HG03095 (cell line): ENCODE measurements around the gene FIS1.
"Not testable (repeated sequence)": the region's sequence is repeated elsewhere in the genome, so short reads cannot be mapped to it uniquely, and the experiment has no call there.

ENCODE experiments used
- ATAC-seq: cut with Tn5 transposase; IDR thresholded peaks from one replicate; pipeline ENCODE4 v1.9.1; 2021; ENCODE audit warnings: moderate library complexity; ENCODE audit not compliant: unreplicated experiment

FIS1 gene

DNA sequence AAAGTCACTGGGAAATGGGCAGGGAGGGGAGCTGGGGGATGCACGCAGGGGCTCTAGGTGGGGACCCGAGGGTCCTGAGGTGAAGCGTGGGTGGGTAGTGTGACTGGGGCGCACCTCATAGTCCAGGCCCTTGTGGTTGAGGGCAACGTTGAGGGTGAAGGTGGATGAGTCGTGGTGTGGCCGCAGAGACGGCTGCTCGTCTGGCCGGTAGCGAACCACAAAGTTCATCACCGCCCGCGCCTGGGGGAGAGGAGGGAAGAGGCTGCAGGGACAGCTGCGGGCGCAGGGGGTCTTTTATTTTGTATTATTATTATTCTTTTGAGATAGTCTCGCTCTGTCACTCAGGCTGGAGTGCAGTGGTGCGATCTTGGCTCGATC, 38.2 kb downstream of the FIS1 start:
- ATAC-seq, result no peak

DNA sequence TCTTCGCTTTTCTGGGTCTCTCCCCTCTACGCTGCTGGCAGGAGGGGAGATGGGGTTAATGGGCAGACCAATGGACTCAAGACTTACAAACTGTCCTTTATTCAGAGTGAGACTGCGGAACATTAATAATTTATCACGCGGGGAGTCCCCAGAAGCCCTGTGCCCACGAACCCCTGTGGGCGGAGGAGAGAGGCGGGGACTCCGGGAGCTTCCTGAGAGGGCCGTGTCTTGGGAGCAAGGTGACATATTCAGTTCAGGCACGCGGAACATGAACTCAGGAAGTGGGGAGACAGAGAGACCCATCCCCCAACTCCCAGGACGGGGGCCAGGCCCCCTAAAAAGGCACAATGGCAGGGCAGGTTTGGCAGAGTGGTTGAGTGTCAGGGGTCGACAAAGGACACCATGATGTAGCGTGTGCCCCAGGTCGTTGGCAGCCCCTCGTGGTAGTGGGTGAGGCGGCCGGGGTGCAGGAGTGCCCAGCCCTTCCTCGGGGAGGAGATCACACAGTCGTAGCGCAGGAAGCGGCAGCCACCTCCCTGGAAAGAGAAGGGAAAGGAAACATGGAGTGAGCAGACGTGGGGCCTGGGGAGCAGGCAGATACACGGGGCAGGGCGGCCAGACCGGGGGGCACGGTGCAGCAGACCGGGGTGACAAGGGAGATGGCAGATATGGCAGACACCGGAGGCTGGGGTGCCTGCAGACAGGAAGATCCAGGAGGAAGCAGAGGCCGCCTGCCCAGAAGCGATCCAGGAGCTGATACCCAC, 38.8 kb downstream of the FIS1 start:
- no peak for ATAC-seq

DNA sequence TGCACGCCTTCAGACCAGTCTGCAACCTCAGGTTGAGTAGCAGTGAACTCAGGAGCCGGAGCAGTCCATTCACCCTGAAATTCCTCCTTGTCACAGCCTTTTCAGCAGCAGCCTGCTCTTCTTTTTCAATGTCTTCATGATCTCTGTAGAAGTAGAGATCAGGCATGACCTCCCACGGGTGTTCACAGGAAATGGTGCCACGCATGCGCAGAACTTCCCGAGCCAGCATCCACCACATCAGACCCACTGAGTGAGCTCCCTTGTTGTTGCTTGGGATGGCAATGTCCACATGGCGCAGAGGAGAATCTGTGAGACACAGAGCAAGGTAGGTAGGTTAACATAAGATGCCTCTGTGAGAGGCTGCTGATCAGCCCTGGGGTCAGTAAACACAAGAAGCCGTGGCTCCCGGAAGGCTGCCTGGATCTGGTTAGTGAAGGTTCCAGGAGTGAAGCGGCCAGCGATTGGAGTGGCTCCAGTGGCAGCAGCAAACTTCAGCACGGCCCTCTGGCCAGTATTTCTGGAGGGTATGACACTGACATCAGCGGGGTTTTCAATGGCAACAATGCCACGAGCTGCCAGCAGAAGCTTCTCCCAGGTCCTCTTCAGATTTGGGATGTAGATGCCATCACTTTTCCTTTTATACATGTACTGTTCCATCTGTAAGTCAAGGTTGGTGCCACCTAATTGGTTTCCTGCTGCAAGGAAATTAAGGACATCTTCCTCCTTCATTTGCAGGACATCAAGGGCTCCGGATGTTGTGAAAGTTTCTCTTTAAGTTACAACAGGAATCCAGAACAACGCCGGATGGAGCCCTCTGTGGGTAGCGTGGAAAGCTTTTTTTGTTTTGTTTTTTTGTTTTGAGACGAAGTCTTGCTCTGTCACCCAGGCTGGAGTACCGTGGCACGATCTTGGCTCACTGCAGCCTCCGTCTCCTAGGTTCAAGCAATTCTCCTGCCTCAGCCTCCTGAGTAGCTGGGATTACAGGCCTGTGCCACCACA, 40.8 kb downstream of the FIS1 start:
- not testable (repeated sequence) for ATAC-seq

DNA sequence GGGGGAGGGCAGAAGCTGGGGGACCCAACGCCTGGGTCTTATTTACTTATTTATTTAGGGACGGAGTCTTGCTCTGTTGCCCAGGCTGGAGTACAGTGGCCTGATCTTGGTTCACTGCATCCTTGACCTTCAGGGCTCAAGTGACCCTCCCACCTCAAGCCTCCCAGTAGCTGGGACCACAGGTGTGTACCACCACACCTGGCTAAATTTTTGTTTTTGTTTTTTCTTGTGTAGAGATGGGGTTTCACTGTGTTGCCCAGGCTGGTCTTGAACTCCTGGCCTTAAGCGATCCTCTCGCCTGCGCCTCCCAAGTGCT, 42.3 kb downstream of the FIS1 start:
- ATAC-seq, result no peak

DNA sequence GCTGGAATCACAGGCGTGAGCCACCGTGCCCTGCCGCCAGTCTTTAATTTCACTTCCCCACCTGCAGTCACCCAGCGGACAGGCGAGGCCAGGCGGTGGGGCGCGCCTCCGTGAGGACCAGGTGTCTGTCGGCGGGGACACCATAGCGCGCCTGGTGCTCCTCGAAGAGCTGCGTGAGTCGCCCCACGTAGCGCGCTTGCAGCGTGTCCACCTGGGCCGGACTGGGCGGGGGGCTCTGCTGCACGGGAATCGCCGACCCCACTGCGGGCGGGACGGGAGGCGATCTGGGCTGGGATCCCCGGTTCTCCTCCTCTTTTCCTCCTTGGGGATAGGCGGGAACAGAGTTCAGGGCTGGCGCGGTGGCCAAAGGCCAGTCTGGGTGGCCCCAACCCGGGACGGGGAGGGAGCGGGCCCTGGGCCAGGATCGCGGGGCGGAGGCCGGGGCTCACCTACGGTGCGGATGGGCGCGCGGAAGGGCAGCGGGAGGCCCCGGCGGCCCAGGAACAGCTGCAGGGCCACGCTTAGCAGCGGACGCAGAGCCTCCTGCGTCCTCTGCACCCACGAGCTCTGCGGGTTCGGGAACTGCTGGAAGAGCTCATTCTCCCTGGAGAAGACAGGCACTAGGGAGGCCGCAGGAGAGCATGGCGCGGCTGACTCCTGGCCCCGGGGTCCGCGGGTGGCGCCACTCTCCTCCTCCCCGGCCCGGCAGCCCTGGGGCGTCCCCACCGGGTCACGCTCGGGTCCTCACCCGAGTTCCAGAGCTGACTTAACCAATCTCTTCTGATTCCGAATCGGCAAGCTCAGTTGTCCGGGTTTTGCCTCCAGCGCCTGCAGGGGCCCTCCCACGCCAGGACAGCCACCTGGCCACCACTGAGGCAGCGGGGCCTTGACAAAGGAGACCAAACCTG, 42.9 kb downstream of the FIS1 start:
- no peak for ATAC-seq

DNA sequence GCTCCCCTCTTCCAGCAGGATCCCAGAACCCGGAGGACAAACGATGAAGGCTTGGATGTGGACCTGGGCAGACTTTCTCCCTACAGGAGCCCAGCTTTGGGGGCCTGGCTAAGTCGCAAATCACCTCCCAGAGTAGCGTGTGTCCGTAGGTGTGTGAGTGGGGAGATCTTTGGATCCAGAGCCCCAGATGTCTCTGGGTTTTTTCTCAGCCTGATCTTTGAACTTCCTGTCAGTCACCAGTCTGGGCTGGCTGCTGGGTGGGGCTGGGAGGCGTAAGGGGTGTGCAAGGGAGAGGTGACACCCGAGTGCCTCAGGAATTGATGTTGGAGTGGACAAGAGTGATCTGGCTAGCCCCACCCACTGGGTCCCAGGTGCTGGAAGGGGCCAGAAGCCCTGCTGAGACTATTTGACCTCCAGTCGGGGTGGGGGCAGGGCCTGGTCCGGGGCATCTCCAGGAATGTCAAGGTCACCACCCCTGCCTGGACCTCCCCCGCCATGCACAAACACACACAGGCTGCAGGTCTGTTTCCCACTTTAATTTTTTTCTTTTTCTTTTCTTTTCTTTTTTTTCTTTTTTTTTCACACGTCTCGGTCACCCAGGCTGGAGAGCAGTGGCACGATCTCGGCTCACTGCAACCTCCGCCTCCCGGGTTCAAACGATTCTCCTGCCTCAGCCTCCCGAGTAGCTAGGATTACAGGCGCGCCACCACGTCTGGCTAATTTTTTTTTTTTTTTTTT, 43.9 kb downstream of the FIS1 start, which contains the start of gene MOGAT3:
TSS of gene MOGAT3 (minus strand) at position 175 of the 738 bp plus-strand sequence. CDS start 182 bp downstream, outside the sequence.
- ATAC-seq, result no peak

DNA sequence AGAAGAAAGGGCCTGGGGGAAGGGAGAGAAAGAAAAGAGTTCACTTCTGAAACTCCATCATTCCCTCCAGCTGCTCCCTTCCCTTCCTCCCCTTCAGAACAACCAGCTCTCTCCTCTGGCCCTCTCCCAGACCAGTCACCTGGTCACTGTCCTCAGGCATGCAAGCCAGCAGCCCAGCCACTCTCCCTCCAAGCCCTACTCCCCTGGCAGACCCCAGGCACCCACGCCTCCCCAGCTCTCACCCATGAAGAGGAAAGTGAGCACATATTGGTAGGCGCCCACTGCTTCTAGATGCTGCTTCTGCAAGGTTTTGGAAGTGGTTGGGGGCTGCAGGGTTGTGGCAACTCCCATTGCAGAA, 44.4 kb downstream of the FIS1 start:
- no peak for ATAC-seq

DNA sequence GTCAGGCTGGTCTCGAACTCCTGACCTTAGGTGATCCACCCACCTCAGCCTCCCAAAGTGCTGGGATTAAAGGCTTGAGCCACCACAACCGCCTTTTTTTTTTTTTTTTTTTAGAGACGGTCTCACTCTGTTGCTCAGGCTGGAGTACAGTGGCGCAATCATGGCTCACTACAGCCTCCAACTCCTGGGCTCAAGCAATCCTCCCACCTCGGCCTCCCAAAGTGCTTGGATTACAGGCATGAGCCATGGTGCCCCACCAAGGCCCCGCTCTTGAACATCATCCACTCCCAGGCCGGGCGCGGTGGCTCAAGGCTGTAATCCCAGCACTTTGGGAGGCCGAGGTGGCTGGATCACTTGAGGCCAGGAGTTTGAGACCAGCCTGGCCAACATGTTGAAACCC, 45.4 kb downstream of the FIS1 start:
- not testable (repeated sequence) for ATAC-seq

DNA sequence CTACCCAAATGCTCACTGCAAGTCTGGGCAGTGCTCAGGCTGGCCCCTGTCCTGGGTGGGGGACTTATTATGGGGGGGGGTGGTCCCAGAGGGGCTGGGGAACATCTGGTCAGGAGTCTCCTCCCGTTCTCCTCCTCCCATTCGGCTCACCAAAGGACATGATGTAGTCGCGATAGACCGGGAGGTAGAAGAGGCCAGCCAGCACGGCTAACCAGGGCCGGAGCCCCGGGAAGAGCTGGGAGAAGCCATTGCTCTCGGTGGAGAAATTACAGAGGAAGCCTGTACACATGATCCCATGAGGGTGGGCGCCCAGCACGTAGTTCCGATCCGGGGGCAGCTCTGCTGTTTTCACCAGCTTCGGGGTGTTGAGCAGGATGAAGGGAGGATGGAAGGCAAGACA, 46.4 kb downstream of the FIS1 start:
- no peak for ATAC-seq

DNA sequence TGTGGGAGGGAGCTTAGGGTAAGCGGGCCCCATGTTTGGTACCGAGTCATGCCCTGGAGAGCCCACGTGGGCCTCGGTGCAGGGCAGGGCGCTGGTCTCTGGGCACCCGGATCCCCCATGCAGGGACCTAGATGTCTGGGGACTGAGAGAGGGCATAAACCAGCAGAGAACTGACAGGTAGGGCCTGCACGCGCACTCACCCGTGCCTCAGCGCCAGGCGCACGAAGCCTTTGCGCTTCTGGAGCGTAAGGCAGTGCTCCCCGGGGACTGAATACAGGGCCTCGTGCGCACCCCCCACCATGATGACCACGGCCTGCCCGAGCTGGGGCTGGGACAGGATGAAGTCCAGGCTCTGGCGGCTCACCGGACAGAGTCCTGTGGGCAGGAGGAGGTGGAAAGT, 46.9 kb downstream of the FIS1 start:
- ATAC-seq, result no peak

DNA sequence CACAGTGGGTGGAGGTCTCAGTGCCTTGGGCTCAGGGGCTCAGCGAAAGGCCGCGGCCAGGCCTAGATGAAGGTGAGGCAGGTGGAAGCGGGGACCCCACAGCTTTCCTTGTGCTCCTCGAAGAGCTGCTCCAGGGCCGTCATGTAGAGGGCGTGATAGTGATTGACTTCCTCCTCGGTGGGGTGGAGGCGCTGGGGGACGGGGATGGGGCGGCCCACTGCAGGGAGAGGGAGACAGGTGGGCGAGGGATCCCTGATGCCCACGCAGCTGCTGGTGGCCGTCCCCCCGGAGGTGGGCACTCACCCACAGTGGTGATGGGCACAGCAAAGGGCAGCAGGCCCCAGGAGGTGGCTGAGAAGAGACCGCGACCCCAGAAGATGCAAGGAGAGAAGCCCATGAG, 49.0 kb downstream of the FIS1 start:
- ATAC-seq, result no peak
